H1 (cell line): Measurements from ENCODE around the gene NKTR.

Source experiments
- GABPA ChIP-seq: IDR thresholded peaks from 2 replicates; pipeline ENCODE4 v1.6.1; 2011; ENCODE audit warnings: mild to moderate bottlenecking, low read length, moderate library complexity, borderline replicate concordance; ENCODE audit not compliant: insufficient read depth
- NRF1 ChIP-seq: IDR thresholded peaks from 2 replicates; pipeline ENCODE4 v1.6.1; 2011; ENCODE audit warnings: mild to moderate bottlenecking, low read depth, low read length, improper control_type of control experiment
- POLR2A ChIP-seq, 2 experiments: IDR thresholded peaks; 1 replicate in 1 of 2; 2 replicates in 1 of 2; pipeline ENCODE4 v1.6.1; 2011; ENCODE audit warnings: low read depth in 2 of 2, low read length in 2 of 2, mild to moderate bottlenecking in 2 of 2; ENCODE audit errors: control extremely low read depth in 1 of 2
- SIN3A ChIP-seq, 2 experiments: IDR thresholded peaks in 1 of 2; conservative IDR thresholded peaks in 1 of 2; 2 replicates each; pipeline ENCODE4 v1.6.1; 2011 to 2012; ENCODE audit warnings: low read length in 2 of 2, improper control_type of control experiment in 1 of 2, low read depth in 1 of 2, mild to moderate bottlenecking in 1 of 2
- TEAD4 ChIP-seq: IDR thresholded peaks from 2 replicates; pipeline ENCODE4 v1.6.1; 2012; ENCODE audit warnings: low read depth, low read length, inconsistent platforms, mixed read lengths
- ZNF274 ChIP-seq: IDR thresholded peaks from 2 replicates; pipeline ENCODE4 v1.7.0; 2012; ENCODE audit warnings: low read length, borderline replicate concordance; ENCODE audit errors: extremely low read depth
- TF ChIP-seq, protein P1 (sequence below), 3 experiments: IDR thresholded peaks; 1 replicate in 2 of 3; 2 replicates in 1 of 3; pipeline versions ENCODE4 v1.5.1 to v1.6.1; 2011; ENCODE audit warnings: low read length in 3 of 3, mild to moderate bottlenecking in 3 of 3, inconsistent platforms in 2 of 3, low read depth in 1 of 3, moderate library complexity in 1 of 3; ENCODE audit not compliant: insufficient read depth in 1 of 3; ENCODE audit errors: control extremely low read depth in 1 of 3

DNA sequence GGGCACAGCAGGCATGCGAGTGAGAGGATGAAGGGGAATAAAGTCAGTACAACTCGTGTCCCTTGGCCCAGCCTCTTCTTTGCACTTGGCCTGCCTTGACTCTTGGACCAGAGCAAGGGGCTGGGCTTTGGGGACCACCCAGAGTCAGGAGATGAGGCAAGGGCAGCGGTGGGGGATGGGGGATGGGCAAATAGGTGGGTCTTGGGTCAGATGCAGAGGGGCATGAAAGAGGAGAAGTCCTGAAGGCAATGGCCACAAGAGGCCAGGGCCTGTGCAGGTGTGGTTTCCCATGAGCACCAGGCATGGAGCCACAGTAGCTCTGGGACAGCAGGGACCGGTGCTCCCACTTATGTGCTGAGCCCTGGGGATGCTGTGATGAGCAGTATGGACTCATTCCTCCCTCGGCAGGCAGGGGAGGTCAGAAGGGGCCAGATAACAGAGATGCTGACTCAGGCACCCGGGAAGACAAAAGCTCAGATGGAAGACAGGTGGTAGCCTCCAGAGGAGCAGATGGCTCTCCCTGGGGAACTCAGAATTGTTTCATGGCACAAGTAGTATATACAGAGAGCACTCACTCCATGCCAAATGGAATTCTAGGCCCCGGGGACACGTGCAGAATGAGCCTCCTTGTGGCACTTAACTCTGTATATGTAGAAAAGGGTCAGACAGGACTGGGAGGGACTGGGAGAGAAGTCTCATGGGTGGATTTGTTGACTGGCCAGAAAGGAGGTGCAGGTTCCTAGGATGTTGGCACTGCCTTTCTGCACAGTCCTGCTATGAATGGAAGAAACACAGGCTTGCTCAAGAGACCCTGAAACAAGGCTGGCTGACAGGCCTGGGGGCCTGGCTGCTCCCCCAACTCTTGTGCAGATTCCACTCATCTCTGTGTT is 67.3 kb downstream of the NKTR start:
- TF ChIP-seq TEAD4 (no peak), SIN3A (conservative IDR thresholded peaks at IDR 0.05 in 1 of 2, IDR thresholded peaks at IDR 0.05 in 1 of 2; ENCODE audit: low read depth in 1 of 2, low read length in 2 of 2) (no peak), NRF1 (no peak), ZNF274 (no peak), GABPA (no peak), POLR2A (IDR thresholded peaks at IDR 0.05; ENCODE audit: control extremely low read depth in 1 of 2, low read depth in 2 of 2, low read length in 2 of 2) (peak in 1 of 2 experiments; percentile 41; a peak in 2 of 3 replicates)
- TF ChIP-seq, protein P1, sequence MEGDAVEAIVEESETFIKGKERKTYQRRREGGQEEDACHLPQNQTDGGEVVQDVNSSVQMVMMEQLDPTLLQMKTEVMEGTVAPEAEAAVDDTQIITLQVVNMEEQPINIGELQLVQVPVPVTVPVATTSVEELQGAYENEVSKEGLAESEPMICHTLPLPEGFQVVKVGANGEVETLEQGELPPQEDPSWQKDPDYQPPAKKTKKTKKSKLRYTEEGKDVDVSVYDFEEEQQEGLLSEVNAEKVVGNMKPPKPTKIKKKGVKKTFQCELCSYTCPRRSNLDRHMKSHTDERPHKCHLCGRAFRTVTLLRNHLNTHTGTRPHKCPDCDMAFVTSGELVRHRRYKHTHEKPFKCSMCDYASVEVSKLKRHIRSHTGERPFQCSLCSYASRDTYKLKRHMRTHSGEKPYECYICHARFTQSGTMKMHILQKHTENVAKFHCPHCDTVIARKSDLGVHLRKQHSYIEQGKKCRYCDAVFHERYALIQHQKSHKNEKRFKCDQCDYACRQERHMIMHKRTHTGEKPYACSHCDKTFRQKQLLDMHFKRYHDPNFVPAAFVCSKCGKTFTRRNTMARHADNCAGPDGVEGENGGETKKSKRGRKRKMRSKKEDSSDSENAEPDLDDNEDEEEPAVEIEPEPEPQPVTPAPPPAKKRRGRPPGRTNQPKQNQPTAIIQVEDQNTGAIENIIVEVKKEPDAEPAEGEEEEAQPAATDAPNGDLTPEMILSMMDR (IDR thresholded peaks at IDR 0.05; ENCODE audit: control extremely low read depth in 1 of 3, insufficient read depth in 1 of 3, low read depth in 1 of 3, low read length in 3 of 3), result no peak
